NK-92 (cell line): Measurements from ENCODE around the gene MTOR.
A peak's percentile ranks its signal among the peaks of the same experiment; 100 is the strongest.
"Not testable (repeated sequence)": the region's sequence is repeated elsewhere in the genome, so short reads cannot be mapped to it uniquely, and the experiment has no call there.

Experiments
- DNase-seq: peaks from one replicate; lab custom pipeline; 2025; ENCODE audit not compliant: unreplicated experiment; lab: John Stamatoyannopoulos, UW

The MTOR gene

DNA sequence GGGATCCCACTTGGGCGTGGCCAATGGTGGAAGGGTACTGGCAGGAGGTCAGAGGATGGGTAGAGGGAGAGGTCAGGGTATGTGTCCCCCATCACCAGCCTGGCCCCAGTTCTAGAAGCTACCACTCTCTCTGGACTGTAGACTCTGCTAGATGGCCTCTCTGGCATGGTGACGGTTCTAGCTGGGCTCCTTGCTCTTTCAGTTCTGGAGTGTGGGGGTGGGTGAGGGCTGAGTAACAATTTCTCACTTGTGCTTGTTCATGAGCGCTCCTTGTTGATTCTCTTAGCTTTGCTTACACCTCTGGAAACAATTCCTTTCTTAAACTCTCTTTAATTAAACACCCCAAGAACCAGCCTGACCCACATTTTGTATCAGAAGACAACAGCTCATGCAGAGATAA is 137.4 kb downstream of the MTOR start:
- no peak for DNase-seq

DNA sequence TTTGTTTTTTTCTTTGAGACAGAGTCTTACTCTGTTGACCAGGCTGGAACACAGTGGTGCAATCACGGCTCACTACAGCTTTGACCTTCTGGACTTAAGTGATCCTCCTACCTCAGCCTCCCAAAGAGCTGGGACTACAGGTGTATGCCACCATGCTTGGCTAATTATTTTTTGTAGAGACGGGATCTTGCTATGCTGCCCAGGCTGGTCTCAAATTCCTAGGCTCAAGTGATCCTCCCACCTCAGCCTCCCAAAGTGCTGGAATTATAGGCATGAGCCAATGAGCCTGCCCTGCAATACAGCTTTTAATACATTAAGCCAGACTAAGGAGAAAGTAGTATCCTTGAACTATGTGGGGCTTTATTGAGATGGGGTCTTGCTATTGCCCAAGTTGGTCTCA is 146.0 kb downstream of the MTOR start:
- no peak for DNase-seq

DNA sequence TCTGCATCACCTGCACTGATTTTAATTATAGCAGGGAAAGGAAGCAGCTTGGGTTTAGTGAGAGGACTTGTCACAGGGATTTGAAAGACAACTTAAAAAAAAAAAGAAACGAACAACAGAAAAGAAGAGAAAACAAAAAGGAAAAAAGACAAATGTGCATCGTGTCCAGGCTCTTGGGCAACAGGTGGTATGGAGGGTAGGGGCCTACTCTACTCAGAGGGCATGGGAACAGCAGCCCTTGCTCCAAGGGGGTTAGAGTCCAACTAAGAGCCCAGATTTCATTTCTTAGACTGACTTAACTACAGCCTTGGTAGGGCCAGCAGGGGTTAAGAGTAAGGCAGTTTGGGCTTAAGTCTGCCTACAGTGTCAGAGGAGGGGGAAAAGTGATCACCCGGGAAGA is 147.4 kb downstream of the MTOR start:
- DNase-seq = no peak

DNA sequence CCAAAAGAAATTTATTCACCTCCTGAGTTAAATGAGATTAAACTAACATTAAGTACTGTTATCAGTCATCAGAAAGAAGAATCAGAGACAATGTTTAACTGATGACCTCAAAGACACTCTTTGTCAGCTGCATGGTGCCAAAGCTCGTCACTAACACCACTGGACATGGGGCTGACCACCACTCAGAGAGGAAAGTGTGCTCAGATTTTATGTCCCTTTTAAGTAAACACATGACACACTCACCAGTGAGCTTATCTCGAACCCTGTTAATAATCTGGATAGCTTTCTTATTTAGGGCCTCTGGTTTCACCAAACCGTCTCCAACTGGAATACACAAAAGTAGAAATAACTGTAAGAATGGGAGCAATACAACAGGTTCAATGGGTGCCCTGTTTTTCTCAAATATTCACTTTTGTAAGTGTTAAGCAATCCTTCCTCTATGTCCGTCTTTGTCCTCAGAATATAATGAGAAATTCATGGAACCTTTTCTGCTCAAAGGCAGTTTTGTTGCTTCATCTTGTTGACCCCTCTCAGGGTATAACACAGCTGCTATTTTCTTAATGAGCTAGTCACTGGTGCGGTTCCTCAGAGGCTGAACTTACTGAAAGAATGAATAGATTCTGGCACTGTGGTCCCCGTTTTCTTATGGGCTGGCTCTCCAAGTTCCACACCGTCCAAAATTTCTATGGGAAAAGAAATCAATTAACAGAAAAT is 153.1 kb downstream of the MTOR start:
- no peak for DNase-seq

DNA sequence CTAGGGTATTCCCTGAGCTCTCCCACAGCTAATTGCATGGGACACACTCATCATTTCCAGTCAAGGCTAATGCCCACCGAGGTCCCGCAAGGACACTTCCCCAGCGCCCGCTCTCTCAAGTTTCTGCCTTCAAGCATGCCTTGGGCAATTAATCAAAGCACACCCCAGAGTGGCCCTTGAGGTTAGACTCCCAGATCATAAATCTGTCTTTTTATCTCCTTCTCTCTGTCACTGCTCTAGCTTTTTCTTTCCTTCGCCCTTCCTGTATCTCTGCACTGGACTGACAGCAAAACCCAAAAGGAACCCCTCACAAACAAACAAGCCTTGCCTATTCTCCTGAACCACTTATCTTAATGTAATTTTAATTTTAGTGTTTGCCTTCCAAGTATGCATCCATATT is 154.8 kb downstream of the MTOR start:
- no peak for DNase-seq

DNA sequence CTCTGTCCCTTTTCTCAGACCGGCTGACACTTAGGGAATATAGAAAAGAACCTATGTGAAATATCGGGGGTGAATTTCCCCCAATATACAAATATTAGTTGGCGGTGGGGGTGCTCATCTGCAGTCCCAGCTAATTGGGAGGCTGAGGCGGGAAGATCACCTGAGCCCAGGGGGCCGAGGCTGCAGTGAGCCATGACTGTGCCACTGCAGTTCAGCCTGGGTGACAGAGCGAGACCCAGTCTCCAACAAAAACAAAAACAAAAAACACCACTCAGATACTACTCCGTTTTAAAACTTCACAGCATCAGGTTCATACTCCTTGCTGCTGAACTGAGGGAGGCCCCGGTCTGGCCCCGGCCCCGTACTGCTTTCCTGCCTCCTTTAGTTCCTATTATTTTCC is 156.8 kb downstream of the MTOR start:
- no peak for DNase-seq

DNA sequence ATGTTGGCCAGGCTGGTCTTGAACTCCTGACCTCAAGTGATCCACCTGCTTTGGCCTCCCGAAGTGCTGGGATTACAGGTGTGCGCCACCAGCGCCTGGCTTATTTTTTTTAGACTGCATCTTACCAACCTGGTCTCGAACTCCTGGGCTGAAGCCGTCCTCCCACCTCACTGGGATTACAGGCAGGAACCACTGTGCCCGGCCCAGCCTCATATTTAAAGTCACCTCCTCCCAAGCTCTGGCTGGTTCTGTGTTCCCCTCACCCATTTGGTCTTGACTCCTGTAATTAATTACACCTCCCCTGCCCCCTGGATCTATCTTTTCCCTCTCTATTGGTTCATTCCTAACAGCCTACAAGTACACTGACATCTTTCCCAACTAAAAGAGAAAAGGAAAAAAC is 161.0 kb downstream of the MTOR start:
- DNase-seq = no peak

DNA sequence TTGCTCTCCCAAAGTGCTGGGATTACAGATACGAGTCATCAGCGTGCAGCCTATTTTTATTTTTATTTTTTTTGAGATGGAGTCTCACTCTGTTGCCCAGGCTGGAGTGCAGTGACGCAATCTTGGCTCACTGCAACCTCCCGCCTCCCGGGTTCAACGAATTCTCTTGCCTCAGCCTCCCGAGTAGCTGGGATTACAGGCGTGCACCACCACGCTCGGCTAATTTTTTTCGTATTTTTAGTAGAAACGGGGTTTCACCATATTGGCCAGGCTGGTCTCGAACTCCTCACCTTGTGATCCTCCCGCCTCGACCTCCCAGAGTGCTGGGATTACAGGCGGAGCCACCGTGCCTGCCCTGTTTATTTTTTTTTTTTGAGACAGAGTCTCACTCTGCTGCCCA is 161.5 kb downstream of the MTOR start:
- DNase-seq = not testable (repeated sequence)

DNA sequence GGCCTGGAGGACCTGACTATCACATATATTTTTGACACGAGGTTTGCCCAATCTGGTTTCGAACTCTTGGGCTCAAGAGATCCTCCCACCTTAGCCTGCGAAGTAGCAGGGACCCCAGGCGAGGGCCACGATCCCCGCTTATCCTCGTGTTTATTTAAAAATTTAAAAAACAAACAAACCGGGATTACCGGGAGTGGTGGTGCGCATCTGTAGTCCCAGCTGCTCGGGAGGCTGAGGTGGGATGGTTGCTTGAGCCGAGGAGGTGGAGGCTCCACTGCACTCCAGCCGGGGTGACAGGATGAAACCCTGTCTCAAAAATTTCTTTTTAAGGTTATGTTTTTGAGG is 162.2 kb downstream of the MTOR start:
- DNase-seq = no peak

DNA sequence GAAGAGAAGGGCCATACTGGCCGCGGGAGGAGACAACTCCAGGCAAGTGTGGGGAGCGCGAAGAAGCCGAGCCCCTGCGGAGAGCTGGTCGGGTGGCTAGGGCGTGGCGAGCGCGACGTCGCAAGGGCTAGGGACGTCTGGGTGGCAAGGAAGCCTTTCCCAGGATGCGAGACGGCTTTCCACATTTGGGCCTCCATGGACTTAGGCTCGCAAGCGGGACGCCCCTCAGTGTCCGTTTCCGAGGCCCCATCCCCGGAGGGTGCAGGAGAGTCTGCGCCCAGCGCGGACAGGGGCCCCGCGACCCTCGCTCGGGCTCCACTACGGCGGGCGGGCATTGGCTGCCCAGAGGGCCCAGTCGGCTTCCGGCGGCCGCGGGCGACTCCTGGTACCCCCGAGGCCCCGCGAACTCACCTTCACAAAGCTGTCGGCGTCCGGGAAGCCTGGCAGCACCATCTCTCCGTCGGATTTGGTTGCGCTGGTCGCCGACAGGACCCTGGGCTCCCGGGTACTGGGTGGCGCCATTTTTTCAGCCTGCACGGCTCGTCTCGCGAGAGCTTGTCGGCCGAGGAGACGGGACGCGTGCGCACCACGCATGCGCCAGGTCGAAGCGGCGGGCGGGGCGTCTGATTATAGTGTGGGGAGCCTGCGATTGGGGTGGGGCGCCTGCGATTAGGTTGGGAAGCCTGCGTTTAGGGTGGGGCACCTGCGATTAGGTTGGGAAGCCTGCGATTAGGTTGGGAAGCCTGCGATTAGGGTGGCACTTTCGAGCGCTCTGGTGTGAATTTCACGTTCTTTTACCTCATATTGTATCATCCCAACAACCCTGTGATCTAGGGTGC is 162.8 kb downstream of the MTOR start, which contains the start of gene EXOSC10:
Gene EXOSC10 (minus strand): TSS at position 560 of the 839 bp plus-strand sequence. CDS start 38 bp downstream, at position 522.
- DNase-seq = peak; percentile 57

DNA sequence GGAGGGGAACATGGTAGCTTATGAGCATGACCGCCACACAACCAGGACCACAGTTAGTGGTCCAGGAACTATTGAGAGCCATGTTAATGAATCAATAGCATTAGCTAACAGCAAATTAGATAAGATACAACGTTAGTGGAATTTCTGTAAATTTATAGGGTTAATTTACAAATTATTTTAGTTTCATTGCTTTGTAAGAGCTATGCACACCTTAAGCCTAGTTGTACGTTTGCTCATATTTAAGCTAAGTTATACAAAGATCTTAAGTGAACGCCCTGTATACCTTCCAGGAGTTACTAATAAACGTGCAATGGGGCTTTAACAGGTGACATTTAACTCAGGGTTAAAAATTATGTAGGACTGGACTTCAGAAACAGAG is 163.4 kb downstream of the MTOR start:
- DNase-seq = no peak

DNA sequence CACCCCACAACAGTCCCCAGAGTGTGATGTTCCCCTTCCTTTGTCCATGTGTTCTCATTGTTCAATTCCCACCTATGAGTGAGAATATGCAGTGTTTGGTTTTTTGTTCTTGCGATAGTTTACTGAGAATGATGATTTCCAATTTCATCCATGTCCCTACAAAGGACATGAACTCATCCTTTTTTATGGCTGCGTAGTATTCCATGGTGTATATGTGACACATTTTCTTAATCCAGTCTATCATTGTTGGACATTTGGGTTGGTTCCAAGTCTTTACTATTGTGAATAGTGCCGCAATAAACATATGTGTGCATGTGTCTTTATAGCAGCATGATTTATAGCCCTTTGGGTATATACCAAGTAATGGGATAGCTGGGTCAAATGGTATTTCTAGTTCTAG is 178.6 kb downstream of the MTOR start:
- DNase-seq = not testable (repeated sequence)

DNA sequence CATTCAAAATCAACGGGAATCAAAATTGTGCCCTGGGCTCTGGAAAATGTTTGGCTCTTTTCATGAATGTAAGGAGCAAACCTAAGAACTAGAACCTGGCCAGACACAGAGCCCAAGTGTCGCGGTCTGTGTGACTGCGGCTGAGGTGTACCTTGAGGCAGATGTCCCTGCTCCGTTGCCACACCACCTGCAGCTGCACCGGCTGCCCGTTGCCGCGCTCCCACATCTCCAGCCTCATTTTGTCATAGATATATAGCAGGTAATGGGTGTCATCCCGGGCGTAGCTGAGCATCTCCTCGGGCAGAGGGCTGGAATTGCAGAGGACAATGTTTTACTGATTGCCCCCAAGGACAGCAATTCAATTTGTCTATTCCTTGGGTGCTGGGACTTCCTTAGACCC is 181.4 kb downstream of the MTOR start:
- DNase-seq = no peak

DNA sequence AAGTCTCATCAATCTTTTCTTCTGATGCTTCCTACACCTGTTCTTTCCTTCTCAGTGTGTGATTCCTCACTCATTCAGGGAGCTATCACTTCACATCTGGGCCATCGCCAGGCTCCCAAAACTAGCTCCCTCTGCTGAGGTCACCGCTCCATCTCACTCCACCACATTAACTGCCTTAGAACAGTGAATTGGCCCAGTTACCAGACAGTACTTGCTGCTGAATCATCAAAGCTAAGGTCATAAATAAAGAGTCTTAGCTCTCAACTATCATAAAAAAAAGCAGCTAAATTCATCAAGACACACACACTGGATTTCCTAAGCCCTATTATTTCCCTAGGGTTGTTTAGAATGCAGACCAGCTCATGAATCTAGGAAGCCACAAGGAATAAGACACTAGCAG is 183.7 kb downstream of the MTOR start:
- DNase-seq = no peak

DNA sequence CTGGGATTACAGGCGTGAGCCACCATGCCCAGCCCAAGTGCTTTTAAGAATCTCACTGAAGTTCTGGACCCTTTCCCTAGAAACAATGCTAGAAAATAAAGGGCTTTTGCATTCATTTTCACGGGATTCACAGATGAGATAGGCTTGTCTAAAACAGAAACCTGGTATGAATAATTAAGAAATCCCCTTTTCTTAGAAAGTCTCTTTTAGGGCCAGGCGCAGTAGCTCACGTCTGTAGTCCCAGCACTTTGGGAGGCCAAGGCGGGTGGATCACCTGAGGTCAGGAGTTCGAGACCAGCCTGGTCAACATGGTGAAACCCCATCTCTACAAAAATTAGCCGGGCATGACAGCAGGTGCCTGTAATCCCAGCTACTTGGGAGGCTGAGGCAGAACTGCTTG is 189.0 kb downstream of the MTOR start:
- DNase-seq = not testable (repeated sequence)

DNA sequence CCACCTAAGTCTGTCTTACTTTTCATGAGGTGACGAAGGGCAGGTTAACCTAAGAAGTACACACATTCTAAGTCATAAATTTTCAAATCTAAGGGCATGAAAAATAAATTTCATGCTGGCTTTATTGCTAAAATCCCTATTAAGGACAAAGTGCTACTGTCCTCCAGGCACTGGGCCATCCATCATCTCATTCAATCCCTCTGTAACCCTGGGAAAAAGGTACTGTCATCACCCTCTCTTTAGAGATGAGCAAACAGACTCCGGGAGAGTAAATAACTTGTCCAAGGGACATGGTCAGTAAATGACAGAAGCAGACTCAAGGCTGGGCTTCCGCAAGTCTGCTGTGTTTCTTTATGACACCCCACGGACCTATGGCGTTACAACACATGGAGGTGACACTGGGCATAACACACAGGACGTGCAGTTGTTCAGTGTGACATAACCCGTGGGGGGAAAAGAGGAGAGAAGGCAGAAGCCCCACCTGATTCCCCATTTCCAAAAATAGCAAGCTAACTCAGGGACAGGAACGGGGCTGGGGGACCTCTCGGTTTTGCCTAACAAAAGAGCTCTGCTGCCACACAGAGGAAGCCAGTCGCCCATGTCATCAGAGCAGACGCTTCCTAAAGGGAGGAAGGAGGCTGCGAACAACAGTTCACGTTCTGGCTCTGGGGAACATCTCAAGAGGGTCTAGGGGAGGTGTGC is 190.0 kb downstream of the MTOR start:
- no peak for DNase-seq

DNA sequence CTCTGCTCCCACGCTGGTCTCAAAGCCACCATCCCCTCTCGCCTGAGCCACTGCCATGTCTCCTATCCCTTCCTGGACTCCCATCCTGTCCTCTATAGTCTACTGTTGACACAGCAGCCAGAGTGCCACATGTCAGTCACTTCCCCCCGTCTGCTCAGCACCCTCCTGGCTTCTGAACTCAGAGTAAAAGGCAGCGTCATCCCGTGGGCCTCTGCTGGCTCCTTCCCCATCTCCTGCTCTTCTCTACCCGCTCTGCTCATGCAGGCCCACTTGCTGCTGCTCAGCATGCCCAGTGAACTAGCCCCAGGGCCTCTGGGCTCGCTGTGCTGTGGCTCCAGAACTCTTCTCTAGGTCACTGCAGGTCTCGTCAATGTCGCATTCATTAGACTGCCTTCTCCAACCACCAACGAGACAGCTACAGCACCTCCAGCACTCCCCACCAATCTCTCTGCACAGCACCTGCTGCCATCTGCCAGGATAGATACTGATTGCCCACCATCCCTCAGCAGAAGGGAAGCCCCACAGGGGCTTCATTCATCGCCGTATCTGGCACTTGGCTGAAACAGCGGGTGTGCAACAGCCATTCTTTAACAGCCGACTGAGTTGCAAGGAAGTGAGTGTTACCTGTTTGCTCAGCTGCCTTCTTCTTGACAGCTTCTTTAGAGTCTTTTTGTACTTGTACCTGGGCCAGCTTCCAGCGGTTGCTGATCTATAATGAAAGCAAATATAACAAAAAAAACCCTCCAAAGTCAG is 190.7 kb downstream of the MTOR start:
- DNase-seq = no peak

DNA sequence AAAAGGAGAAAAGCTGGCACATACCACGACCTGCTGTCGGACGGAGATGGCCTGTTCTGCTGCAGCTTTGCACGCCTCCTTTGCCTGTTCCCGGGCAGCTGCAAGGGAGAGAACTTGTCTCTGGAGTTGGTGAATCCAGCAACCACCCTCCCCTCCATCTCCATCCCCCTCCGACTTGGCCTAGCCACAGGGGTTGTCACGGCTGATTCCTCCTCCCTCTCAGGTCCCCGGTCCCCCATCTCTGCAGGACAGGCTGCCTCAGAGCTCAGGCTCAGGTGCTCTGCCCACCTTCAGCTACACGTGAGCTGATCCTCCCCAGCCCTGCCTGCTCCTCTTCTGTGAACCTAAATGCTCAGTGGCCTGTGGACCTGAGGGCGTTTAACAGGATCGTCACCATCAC is 191.5 kb downstream of the MTOR start:
- DNase-seq = no peak

DNA sequence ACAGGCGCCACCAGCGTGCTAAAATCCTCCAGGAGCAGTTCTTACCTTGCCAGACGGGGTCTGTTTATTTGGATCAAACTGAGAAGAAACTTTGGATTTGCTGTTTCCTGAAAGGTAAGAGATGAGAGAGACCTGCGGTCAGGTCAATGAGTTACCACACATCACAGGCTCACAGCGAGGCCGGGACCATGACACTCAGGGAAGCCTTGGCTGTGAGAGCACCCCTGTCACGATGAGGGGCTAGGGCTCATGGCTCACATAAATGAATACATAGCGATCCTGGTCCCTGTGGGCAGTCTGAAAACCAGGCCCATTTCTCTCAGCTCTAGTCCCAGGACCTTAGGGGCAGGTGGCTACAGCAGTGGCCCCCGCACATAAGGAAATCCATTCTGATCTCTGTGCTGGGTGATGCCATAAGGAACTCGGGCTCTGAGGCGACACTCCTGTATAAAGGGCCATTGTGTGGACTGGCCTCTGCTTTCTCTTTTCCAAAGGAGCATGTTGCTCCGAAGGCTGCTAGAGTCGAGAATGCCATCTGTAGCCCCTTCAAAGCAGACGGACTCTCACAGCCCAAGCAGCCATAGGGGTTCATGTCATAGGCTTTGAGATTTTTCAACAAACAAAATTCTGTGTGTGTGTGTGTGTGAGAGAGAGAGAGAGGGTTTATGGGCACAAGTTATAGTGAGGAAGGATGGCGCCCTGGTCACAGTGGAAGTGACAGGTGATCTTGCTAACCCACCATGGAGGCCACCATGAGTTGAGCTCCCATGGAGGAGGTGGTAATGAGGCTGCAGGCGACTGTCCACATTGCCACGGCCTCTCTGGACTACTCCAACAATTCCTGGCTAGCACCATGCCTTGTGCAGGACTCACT is 193.5 kb downstream of the MTOR start:
- DNase-seq = no peak
